Stromal cell of bone marrow (primary cell): ENCODE data around the gene CDC23.
A peak's percentile ranks its signal among the peaks of the same experiment; 100 is the strongest.
"Not testable (repeated sequence)": the region's sequence is repeated elsewhere in the genome, so short reads cannot be mapped to it uniquely, and the experiment has no call there.

Source experiments
- DNase-seq: peaks from one replicate; pipeline ENCODE4 v3.0.0-alpha.2; 2012; ENCODE audit warnings: low read depth

Gene CDC23

GRCh38 chr5:138210985-138211384 lies 2.1 kb downstream of the CDC23 start:
- DNase-seq = no peak

GRCh38 chr5:138193859-138194258 lies 19.3 kb downstream of the CDC23 start:
- DNase-seq = not testable (repeated sequence)

DNA sequence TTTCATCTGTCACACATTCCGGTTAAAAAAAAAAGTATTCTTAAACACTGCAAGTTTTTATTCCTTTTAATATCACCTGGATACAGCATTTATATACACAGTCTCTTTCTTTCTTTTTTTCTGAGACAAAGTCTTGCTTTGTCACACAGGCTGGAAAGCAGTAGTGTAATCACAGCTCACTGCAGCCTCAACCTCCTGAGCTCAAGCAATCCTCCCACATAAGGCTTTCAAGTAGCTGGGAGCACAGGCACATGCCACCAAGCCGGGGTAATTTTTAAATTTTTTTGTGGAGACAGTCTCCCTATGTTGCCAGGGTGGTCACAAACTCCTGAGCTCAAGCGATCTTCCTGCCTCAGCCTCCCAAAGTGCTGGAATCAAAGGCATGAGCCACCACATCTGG lies 20.3 kb downstream of the CDC23 start:
- no peak for DNase-seq

DNA sequence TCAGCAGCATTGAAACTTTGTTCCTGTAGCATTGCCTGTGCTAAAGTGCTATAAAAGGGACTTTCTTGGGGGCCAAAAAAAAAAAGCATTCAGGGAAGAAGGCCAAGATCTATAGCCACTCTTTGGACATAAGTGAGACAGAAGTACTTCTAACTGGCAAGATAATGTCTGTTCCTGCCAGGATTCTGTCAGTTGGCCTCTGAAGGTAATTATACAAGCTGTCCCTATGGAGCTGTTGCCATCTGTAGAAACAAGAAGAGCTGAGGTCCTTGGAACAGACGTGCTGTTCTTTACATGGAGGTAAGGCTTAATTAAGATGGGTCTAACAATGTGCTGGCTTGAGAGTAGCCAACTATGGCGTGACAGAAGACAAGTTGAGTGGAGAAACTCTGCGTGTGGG lies 24.5 kb downstream of the CDC23 start:
- DNase-seq = no peak

- no peak for DNase-seq
Measured at GRCh38 chr5:138186002-138186447, 27.1 kb downstream of the CDC23 start.

DNA sequence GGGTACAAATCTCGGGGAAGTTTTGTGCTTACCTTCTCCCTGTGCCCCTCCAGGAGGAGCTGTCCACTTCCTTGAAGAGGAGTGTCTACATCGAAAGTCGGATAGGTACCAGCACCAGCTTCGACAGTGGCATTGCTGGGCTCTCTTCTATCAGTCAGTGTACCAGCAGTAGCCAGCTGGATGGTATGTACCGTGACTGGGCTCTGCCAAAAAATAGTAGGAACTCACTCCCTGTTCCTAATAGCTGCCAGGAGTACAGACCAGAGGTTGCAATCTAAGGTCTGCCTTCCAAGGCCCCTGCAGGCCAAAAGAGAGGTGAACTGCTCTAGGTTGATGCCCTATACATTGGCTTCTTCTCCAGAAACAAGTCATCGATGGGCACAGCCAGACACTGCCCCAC lies 30.3 kb downstream of the CDC23 start:
- no peak for DNase-seq

DNA sequence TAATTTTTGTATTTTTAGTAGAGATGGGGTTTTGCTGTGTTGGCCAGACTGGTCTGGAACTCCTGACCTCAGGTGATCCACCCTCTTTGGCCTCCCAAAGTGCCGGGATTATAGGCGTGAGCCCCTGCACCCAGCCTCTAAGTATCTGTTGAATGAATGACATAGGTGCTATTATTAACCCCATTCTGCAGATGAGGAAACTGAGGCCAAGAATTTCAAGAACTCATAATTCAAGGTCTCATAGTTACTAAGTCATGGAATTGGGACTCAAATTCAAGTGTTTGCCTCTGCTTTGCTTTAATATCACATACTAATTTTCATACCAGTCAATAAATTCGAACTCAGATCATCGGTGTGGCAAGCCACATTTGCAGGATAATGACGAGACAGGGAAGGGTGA lies 32.3 kb downstream of the CDC23 start:
- DNase-seq = no peak

- DNase-seq = peak; percentile 44
Measured at GRCh38 chr5:138180183-138180782, 32.8 kb downstream of the CDC23 start.

- DNase-seq = no peak
Measured at GRCh38 chr5:138179277-138179857, 33.8 kb downstream of the CDC23 start.

DNA sequence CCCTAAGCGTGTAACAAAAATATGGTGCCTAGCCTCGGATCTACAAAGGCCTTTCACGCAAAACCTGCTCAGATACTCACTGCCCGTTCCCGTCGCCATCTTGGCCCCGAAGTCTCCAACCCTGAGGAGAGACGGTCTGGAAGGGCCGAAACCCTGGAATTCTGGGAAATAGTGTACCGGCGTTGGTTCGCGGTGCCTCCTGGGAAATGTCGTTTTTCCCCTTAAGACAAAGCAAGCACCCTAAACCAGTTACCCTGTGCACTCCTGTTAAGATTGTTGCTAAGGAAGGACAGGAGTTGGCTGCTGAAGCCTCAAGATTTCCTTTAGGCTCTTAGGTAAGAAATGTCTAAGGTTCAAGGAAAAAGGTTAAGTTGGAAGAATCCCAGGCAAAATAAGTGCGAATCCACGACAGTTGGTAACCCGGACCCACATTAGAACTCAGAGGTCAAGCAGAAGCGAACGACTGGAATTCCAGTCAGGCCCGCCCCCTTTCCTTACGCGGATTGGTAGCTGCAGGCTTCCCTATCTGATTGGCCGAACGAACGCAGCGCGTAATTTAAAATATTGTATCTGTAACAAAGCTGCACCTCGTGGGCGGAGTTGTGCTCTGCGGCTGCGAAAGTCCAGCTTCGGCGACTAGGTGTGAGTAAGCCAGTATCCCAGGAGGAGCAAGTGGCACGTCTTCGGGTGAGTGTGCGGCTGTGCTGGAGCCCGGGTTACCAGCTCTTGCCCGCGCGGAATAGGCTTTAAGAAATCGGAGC lies 34.4 kb downstream of the CDC23 start, which contains the start of the genes BRD8 and KIF20A:
Gene BRD8, minus strand, starts transcription at position 115 of the 761 bp plus-strand sequence. Its CDS starts 16 bp downstream, at position 99.
Gene KIF20A, plus strand, starts transcription at position 597 of the 761 bp plus-strand sequence. CDS start 569 bp downstream, outside the sequence.
- DNase-seq = peak; percentile 96

DNA sequence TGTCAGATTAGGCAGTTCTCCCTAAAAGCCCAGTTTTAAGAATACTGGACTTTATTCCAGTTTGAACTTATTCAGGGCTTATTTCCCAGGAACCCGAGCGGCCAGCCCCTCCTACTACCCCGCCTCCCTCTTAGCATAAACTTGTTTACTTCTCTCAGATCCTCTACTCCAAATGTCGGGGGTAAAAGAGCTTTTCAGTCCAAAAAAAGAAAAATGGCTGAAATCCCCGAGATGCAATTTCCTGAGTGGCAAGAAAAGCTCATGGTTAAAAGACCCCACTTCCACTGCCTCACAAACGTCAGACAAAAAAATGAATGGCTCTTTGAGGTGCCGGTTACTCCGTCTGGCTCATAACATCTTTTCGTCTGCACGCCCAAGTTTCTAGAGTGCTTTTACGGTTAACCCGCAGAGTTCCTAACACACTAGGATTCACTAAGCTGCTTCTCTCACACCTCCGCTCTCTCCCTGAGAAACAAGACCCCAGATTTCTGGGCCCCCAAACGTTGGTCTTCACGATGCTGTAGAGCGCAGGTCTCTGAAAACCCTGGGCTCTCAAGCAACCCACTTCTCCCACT lies 35.1 kb downstream of the CDC23 start:
- peak; percentile 11 for DNase-seq

DNA sequence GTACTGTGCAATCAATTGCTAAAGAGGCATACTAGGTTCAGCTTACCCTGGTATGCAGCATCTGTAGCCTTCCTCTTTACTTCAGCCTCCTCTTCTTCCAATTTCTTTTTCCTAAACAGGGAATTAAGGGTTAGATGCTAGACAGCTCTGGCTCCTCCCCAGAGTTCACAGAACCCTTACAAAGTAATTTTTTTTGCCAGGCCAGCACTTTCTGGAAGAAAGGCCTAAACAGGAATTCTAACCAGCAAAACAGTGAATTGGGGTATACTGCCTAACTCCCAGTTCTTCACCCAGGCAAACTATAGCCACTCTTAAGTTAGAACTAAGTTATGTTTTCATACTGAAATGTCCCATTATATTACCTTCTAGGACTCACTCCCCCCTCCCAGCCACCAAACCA lies 42.8 kb downstream of the CDC23 start:
- no peak for DNase-seq

DNA sequence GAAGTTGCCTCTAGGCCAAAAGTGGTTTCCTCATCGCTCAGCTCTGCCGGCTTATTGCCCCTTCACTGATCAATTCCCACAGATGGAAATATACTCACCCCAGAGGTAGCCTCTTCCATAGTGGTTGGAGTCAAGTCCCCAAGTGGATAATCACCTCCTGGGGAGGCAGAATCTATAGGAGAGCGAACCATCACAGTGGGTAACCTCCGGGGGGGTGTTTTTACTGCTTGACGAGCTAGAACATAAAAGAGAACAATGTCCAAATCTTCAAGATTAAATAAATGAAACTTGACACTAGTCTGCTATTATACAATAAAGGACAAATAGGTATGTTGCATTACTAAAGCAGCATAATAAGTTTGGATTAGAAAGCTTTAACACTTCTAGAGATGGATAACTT lies 44.0 kb downstream of the CDC23 start:
- DNase-seq = no peak

- no peak for DNase-seq
Measured at GRCh38 chr5:138163721-138164120, 49.4 kb downstream of the CDC23 start.

- DNase-seq = no peak
Measured at GRCh38 chr5:138160706-138161105, 52.4 kb downstream of the CDC23 start.

DNA sequence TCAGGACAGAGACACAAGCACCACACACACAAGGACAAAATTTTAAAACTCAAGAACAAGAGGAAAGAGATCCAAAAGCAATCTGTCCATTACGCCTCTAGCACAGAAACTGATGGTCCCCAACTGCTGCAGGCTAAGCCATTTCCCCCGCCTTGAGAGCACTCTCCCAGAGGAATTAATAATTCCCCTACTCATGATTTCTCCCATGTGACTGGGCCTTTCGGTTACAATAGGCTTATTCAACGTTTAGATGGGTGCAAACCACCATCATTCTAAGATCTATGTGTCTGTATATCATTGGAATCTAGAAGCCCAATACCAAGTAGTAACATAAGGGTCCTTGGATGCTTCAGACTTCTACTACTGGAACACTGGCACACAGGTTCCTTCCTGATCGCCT lies 53.5 kb downstream of the CDC23 start:
- DNase-seq = no peak

GRCh38 chr5:138157626-138158025 lies 55.5 kb downstream of the CDC23 start:
- no peak for DNase-seq

DNA sequence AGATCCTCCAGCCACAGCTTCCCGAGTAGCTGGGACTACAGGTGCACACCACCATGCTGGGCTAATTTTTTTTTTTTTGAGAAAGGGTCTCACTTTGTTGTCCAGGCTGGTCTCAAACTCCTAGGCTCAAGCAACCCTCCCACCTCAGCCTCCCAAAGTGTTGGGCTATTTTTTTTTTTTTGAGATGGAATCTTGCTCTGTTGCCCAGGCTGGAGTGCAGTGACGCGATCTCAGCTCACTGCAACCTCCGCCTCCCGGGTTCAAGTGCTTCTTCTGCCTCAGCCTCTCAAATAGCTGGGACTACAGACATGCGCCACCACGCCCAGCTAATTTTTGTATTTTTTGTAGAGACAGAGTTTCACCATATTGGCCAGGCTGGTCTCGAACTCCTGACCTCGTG lies 57.1 kb downstream of the CDC23 start:
- DNase-seq = not testable (repeated sequence)

- no peak for DNase-seq
Measured at GRCh38 chr5:138149530-138149929, 63.6 kb downstream of the CDC23 start.

DNA sequence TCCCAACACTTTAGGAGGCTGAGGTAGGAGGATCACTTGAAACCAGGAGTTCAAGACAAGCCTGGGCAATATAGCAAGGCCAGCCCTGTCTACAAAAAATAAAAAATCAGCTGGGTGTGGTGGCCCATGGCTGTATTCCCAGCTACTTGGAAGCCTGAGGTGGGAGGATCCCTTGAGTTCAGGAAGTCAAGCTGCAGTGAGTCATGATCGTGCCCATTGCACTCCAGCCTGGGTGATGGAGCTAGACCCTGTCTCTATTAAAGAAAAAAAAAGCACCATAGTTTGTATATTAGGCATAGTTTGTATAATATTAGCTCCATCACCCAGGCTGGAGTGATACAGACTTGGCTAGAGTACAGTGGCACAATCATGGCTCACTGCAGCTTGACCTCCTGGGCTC lies 64.3 kb downstream of the CDC23 start:
- peak; percentile 86 for DNase-seq

- DNase-seq = not testable (repeated sequence)
Measured at GRCh38 chr5:138143578-138143977, 69.5 kb downstream of the CDC23 start.

GRCh38 chr5:138141734-138142133 lies 71.4 kb downstream of the CDC23 start:
- DNase-seq = no peak

- DNase-seq = no peak
Measured at GRCh38 chr5:138140268-138140667, 72.9 kb downstream of the CDC23 start.
